T-helper 22 cell (primary cell): ENCODE data around the gene IL18R1.
"Not testable (repeated sequence)": the region's sequence is repeated elsewhere in the genome, so short reads cannot be mapped to it uniquely, and the experiment has no call there.

Experiments
- DNase-seq: peaks from one replicate; pipeline ENCODE4 v3.0.0-alpha.2; 2020; ENCODE audit warnings: low read depth

Gene IL18R1

GRCh38 chr2:102355526-102356380, at the start of gene IL18R1:
Gene IL18R1, plus strand, starts transcription at chr2:102355796. Its CDS starts 6,865 bp downstream, at chr2:102362661.
- DNase-seq, result peak; percentile 44

- no peak for DNase-seq
Observed at GRCh38 chr2:102306125-102306524, 49.5 kb upstream of the IL18R1 start.

- no peak for DNase-seq
Observed at GRCh38 chr2:102310964-102311640, 44.5 kb upstream of the IL18R1 start, which contains the start of gene IL1RL1. Gene IL1RL1, plus strand, starts transcription at chr2:102311563. Its CDS starts 26,702 bp downstream, at chr2:102338265.

GRCh38 chr2:102313025-102313424, 42.6 kb upstream of the IL18R1 start:
- DNase-seq, result no peak

GRCh38 chr2:102313471-102313870, 42.1 kb upstream of the IL18R1 start:
- no peak for DNase-seq

GRCh38 chr2:102313950-102314349, 41.6 kb upstream of the IL18R1 start:
- no peak for DNase-seq

- no peak for DNase-seq
Observed at GRCh38 chr2:102315921-102316320, 39.7 kb upstream of the IL18R1 start.

- DNase-seq, result no peak
Observed at GRCh38 chr2:102317715-102318114, 37.9 kb upstream of the IL18R1 start.

GRCh38 chr2:102318437-102318836, 37.2 kb upstream of the IL18R1 start:
- no peak for DNase-seq

GRCh38 chr2:102321941-102322719, 33.5 kb upstream of the IL18R1 start:
- no peak for DNase-seq

- not testable (repeated sequence) for DNase-seq
Observed at GRCh38 chr2:102324914-102325313, 30.7 kb upstream of the IL18R1 start.

GRCh38 chr2:102331311-102331980, 24.1 kb upstream of the IL18R1 start:
- no peak for DNase-seq

- no peak for DNase-seq
Observed at GRCh38 chr2:102334486-102334885, 21.1 kb upstream of the IL18R1 start.

- DNase-seq, result no peak
Observed at GRCh38 chr2:102335871-102336366, 19.7 kb upstream of the IL18R1 start.

GRCh38 chr2:102336502-102336945, 19.1 kb upstream of the IL18R1 start:
- DNase-seq, result no peak

GRCh38 chr2:102337012-102337411, 18.6 kb upstream of the IL18R1 start:
- no peak for DNase-seq

- no peak for DNase-seq
Observed at GRCh38 chr2:102337481-102338386, 17.9 kb upstream of the IL18R1 start.

- no peak for DNase-seq
Observed at GRCh38 chr2:102340778-102341177, 14.8 kb upstream of the IL18R1 start.

GRCh38 chr2:102342888-102343287, 12.7 kb upstream of the IL18R1 start:
- DNase-seq, result no peak

- no peak for DNase-seq
Observed at GRCh38 chr2:102344397-102344796, 11.2 kb upstream of the IL18R1 start.
